T-cell (primary cell): ENCODE data around the gene NFKBIZ. TPM values are rescaled to one million over a fixed set of nuclear protein-coding genes. Genes with fewer than 3 reads are reported as not detected.

Experiments used
- ATAC-seq, 4 experiments: fragments of 200-7000 bp in 3 of 4; fragments of 150-1000 bp in 1 of 4; cut with Tn5 transposase; replicated peaks in 1 of 4; 1 replicate in 3 of 4; 2 replicates in 1 of 4; pipeline ENCODE4 v1.10.0; 2021; ENCODE audit warnings: moderate library complexity in 3 of 4, mild to moderate bottlenecking in 2 of 4, moderate number of reproducible peaks in 1 of 4
- CTCF ChIA-PET, 2 donors: fragments of 300-600 bp; sonication (Branson Sonifier 250); formaldehyde crosslinking; loops; one replicate each; lab custom pipeline; 2022; ENCODE audit warnings: antibody characterized with exemption in 2 of 2; lab: Charles Lee
- POLR2A ChIA-PET, 2 donors: fragments of 300-600 bp; sonication (Branson Sonifier 250); formaldehyde crosslinking; loops; one replicate each; lab custom pipeline; 2022; ENCODE audit warnings: antibody characterized with exemption in 2 of 2; lab: Charles Lee
- DNase-seq, 35 experiments: peaks; one replicate each; pipeline versions ENCODE4 v3.0.0 to v3.0.0-alpha.2; 2013 to 2023
- H3K27ac ChIP-seq: one replicate; pipeline ENCODE4 v1.5.1; 2013; ENCODE audit warnings: low read length
- H3K27me3 ChIP-seq, 2 experiments: replicated peaks in 1 of 2; 1 replicate in 1 of 2; 2 replicates in 1 of 2; pipeline versions ENCODE4 v1.6.1 to v1.7.0; 2013; ENCODE audit warnings: low read length in 1 of 2, mixed read lengths in 1 of 2; ENCODE audit not compliant: control insufficient read depth in 2 of 2, insufficient read depth in 2 of 2; ENCODE audit errors: extremely low read depth in 1 of 2
- H3K36me3 ChIP-seq, 2 donors: 1 replicate in 1 of 2; 2 replicates in 1 of 2; pipeline versions ENCODE4 v1.6.1 to v1.7.0; 2013; ENCODE audit warnings: low read length in 1 of 2; ENCODE audit not compliant: control insufficient read depth in 2 of 2, insufficient read depth in 1 of 2; ENCODE audit errors: extremely low read depth in 1 of 2
- H3K4me1 ChIP-seq, 2 experiments: 1 replicate in 1 of 2; 2 replicates in 1 of 2; pipeline versions ENCODE4 v1.6.1 to v1.7.0; 2013; ENCODE audit warnings: low read length in 2 of 2, mixed read lengths in 1 of 2; ENCODE audit not compliant: insufficient read depth in 2 of 2, control insufficient read depth in 1 of 2; ENCODE audit errors: extremely low read depth in 1 of 2
- H3K4me3 ChIP-seq, 2 donors: 1 replicate in 1 of 2; 2 replicates in 1 of 2; pipeline versions ENCODE4 v1.5.1 to v1.7.0; 2013; ENCODE audit warnings: mild to moderate bottlenecking in 2 of 2, low read length in 1 of 2, moderate library complexity in 1 of 2; ENCODE audit not compliant: control insufficient read depth in 1 of 2; ENCODE audit errors: extremely low read depth in 1 of 2
- H3K9me3 ChIP-seq: 2 replicates; pipeline ENCODE4 v1.7.0; 2013
- H3K27ac Mint-ChIP-seq, 2 donors: one replicate each; pipeline ENCODE4 v1.8.0; 2020 to 2021; ENCODE audit warnings: mild to moderate bottlenecking in 2 of 2, mixed read lengths in 2 of 2
- H3K27me3 Mint-ChIP-seq, 2 donors: one replicate each; pipeline ENCODE4 v1.8.0; 2021 to 2022; ENCODE audit warnings: mixed read lengths in 2 of 2
- H3K36me3 Mint-ChIP-seq: one replicate; pipeline ENCODE4 v1.8.0; 2021; ENCODE audit warnings: mixed read lengths
- H3K4me1 Mint-ChIP-seq, 3 donors: one replicate each; pipeline ENCODE4 v1.8.0; 2020 to 2022; ENCODE audit warnings: mixed read lengths in 3 of 3, mild to moderate bottlenecking in 1 of 3
- H3K4me3 Mint-ChIP-seq, 3 donors: one replicate each; pipeline ENCODE4 v1.8.0; 2020 to 2022; ENCODE audit warnings: mild to moderate bottlenecking in 3 of 3, mixed read lengths in 3 of 3, moderate library complexity in 3 of 3
- H3K9me3 Mint-ChIP-seq, 3 donors: one replicate each; pipeline ENCODE4 v1.8.0; 2020 to 2022; ENCODE audit warnings: mixed read lengths in 3 of 3
- WGBS: methylation state at CpG from one replicate; pipeline ENCODE4 v1.1.5; 2013; ENCODE audit warnings: missing lambda C conversion rate; ENCODE audit not compliant: insufficient coverage; 5-methylcytosine and 5-hydroxymethylcytosine counted together
- total RNA-seq, 35 experiments: library from RNA in 6 of 35; stranded (reverse) in 6 of 35; fragments of 120-200 nt in 1 of 35; gene quantifications; one replicate each; pipeline versions ENCODE4 v1.2.1 to v1.2.4 and lab custom pipeline; 2013 to 2026

Gene NFKBIZ
- total RNA-seq, 5 donors from 2014 or later (not counting 1 experiment from before 2014, with no cell fraction given), result 130 to 720 (median 132) TPM

DNA sequence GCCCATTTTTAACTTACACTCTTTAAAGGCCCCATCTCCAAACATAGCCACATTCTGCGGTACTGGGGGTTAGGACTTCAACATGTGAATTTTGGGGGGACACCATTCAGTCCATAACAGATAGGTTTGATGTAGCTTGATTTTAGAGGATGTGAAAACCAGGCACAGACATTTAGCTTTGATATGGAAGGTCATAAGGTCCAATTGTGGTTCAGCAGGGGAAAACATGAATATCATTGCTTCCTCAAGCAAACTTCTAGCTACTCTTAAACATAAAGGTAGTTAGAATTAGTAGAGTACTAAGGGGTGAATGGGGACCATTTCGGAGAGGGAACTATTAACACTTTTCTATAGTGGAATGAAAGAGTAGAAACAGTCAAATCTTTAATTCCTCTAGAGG is 13.6 kb upstream of the NFKBIZ start:
- ChIA-PET POLR2A (interaction anchor here (0.6 to 1.2 kb wide), 4 partner anchors 9 to 373 kb away, joined by 3 to 8 read pairs (median 4); partner anchors contain the start of gene NFKBIZ (in 1 of the 2)), CTCF (interaction anchor here in 1 of 2 donors (0.6 kb wide), 1 partner anchor 227 kb away, joined by 4 read pairs; no protein-coding TSS in a partner anchor)
- no peaks in the 10 kb centered on the region for H3K9me3 Mint-ChIP-seq
- WGBS, result no CpG with 5 or more reads among the region's 2 CpGs
- H3K9me3 ChIP-seq, result no peaks in the 10 kb centered on the region
- peaks cover 13% of the 10 kb centered on the region for H3K36me3 Mint-ChIP-seq
- no peak overlapping the region for H3K27ac Mint-ChIP-seq
- H3K27me3 ChIP-seq, result no peaks in the 10 kb centered on the region
- H3K4me3 Mint-ChIP-seq, result no peak overlapping the region
- ATAC-seq (no peak), DNase-seq (no peak)
- H3K27me3 Mint-ChIP-seq, result no peaks in the 10 kb centered on the region
- no peaks in the 10 kb centered on the region for H3K36me3 ChIP-seq
- no peak overlapping the region for H3K4me3 ChIP-seq
- no peak overlapping the region for H3K27ac ChIP-seq
- H3K4me1 ChIP-seq, result peaks cover 0 to 4% of the 10 kb centered on the region in 2 experiments
- H3K4me1 Mint-ChIP-seq, result peaks cover 38 to 67% (median 65%) of the 10 kb centered on the region in 3 donors

GRCh38 chr3:101836160-101836559 is 13.2 kb upstream of the NFKBIZ start:
- H3K27ac Mint-ChIP-seq, result no peak overlapping the region
- H3K4me1 Mint-ChIP-seq, result peaks cover 38 to 65% (median 62%) of the 10 kb centered on the region in 3 donors
- no peak overlapping the region for H3K4me3 ChIP-seq
- ChIA-PET CTCF (no interaction called here), POLR2A (interaction anchor here (0.6 to 0.7 kb wide), 3 partner anchors 9 to 372 kb away, joined by 3 to 5 read pairs (median 3); no protein-coding TSS in a partner anchor)
- H3K9me3 ChIP-seq, result no peaks in the 10 kb centered on the region
- H3K9me3 Mint-ChIP-seq, result no peaks in the 10 kb centered on the region
- no peaks in the 10 kb centered on the region for H3K27me3 ChIP-seq
- peaks cover 0 to 4% of the 10 kb centered on the region in 2 experiments for H3K4me1 ChIP-seq
- H3K27me3 Mint-ChIP-seq, result no peaks in the 10 kb centered on the region
- no peaks in the 10 kb centered on the region for H3K36me3 ChIP-seq
- H3K4me3 Mint-ChIP-seq, result no peak overlapping the region
- ATAC-seq, result no peak
- H3K27ac ChIP-seq, result no peak overlapping the region
- DNase-seq, result no peak
- H3K36me3 Mint-ChIP-seq, result peaks cover 18% of the 10 kb centered on the region
- 100% methylated on average over 1 of the region's 6 CpGs for WGBS

- Histone ChIP-seq H3K27ac (no peak overlapping the region), H3K4me1 (peaks cover 0 to 4% of the 10 kb centered on the region in 2 experiments), H3K27me3 (no peaks in the 10 kb centered on the region), H3K36me3 (no peaks in the 10 kb centered on the region), H3K9me3 (no peaks in the 10 kb centered on the region), H3K4me3 (no peak overlapping the region)
- Mint-ChIP-seq H3K36me3 (peaks cover 20% of the 10 kb centered on the region), H3K4me3 (no peak overlapping the region), H3K27me3 (no peaks in the 10 kb centered on the region), H3K9me3 (peaks cover 0 to 1% (median 0%) of the 10 kb centered on the region in 3 donors), H3K27ac (no peak overlapping the region), H3K4me1 (peaks cover 35 to 57% (median 55%) of the 10 kb centered on the region in 3 donors)
- POLR2A ChIA-PET, result interaction anchor here in 1 of 2 donors (0.6 kb wide), 1 partner anchor 23 kb away, joined by 3 read pairs; no protein-coding TSS in a partner anchor
- DNase-seq (no peak), ATAC-seq (no peak)
- CTCF ChIA-PET, result interaction anchor here (0.6 to 0.7 kb wide), 2 partner anchors 23 to 34 kb away, joined by 3 read pairs; no protein-coding TSS in a partner anchor
- no CpG with 5 or more reads among the region's 3 CpGs for WGBS
These were observed 12.4 kb upstream of the NFKBIZ start for GRCh38 chr3:101836652-101837598.

DNA sequence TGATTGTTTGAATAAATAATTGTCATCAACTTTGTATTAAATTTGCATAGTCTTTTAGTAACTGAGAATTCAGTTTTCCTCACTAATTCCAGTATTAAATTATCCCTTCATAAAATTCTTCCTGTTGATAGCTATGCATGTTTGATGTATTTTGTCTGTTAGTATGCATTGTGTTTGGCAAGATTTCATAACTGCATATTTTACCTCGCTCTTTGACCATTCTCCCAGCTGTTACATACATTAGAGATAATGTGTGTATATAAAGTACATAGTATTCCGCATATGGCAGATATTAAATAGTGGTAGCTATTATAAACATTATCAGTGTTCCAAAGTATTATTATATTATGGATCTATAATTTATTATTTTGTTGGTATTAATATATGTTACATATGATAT is 10.6 kb upstream of the NFKBIZ start:
- no peaks in the 10 kb centered on the region for H3K9me3 ChIP-seq
- ATAC-seq, result no peak
- Mint-ChIP-seq H3K4me3 (no peak overlapping the region), H3K4me1 (peaks cover 21 to 45% (median 39%) of the 10 kb centered on the region in 3 donors), H3K9me3 (peaks cover 0 to 7% (median 2%) of the 10 kb centered on the region in 3 donors), H3K36me3 (peaks cover 18% of the 10 kb centered on the region), H3K27ac (no peak overlapping the region), H3K27me3 (no peaks in the 10 kb centered on the region)
- peaks cover 0 to 4% of the 10 kb centered on the region in 2 experiments for H3K4me1 ChIP-seq
- no CpG with 5 or more reads among the region's 2 CpGs for WGBS
- H3K36me3 ChIP-seq, result no peaks in the 10 kb centered on the region
- H3K27me3 ChIP-seq, result no peaks in the 10 kb centered on the region
- no peak overlapping the region for H3K4me3 ChIP-seq
- H3K27ac ChIP-seq, result no peak overlapping the region
- no peak for DNase-seq
- ChIA-PET CTCF (interaction anchor here in 1 of 2 donors (1.0 to 1.8 kb wide), 2 partner anchors 9 to 11 kb away, joined by 3 to 5 read pairs; no protein-coding TSS in a partner anchor), POLR2A (interaction anchor here (0.6 to 1.4 kb wide), 5 partner anchors 9 to 274 kb away, joined by 3 to 4 read pairs (median 3); partner anchors contain the start of gene NFKBIZ (in 1 of the 2))

DNA sequence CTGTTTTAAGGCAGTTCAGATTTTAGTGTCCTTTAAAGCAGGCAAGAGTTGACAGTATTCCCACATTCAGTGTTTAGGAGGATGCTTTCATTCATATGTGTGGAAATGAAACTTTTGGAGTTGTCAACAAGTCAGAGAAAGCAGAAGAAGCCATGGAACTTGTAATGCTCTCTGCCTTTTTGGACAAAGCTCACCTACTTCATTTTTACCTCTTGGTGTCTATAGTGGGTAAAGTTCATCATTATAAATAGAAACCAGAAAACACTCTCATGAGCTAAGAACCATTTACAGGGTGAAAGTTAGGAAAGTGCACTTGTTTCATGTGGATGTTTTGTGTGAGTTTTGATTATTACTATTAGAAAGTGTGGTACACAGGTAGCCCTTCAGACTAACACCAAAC is 9.2 kb upstream of the NFKBIZ start:
- H3K4me1 ChIP-seq, result no peaks in the 10 kb centered on the region
- CTCF ChIA-PET, result interaction anchor here (0.6 to 1.8 kb wide), 2 partner anchors 13 to 38 kb away, joined by 3 to 5 read pairs; no protein-coding TSS in a partner anchor
- no peaks in the 10 kb centered on the region for H3K27me3 Mint-ChIP-seq

More for the DNA sequence above, 9.2 kb upstream of the NFKBIZ start:
- Mint-ChIP-seq H3K36me3 (peaks cover 18% of the 10 kb centered on the region), H3K9me3 (peaks cover 0 to 7% (median 2%) of the 10 kb centered on the region in 3 donors), H3K4me1 (peaks cover 12 to 31% (median 26%) of the 10 kb centered on the region in 3 donors), H3K4me3 (no peak overlapping the region), H3K27ac (no peak overlapping the region)
- POLR2A ChIA-PET, result interaction anchor here in 1 of 2 donors (1.3 kb wide), 1 partner anchor 17 kb away, joined by 3 read pairs; no protein-coding TSS in a partner anchor
- no peak overlapping the region for H3K4me3 ChIP-seq
- ATAC-seq (no peak), DNase-seq (no peak)
- H3K27me3 ChIP-seq, result no peaks in the 10 kb centered on the region
- H3K9me3 ChIP-seq, result no peaks in the 10 kb centered on the region
- H3K27ac ChIP-seq, result no peak overlapping the region
- no peaks in the 10 kb centered on the region for H3K36me3 ChIP-seq
